Left ventricle myocardium superior (tissue), 1 donor: ENCODE results near the gene SVOPL. TPM values are rescaled to one million over a fixed set of nuclear protein-coding genes. Genes with fewer than 3 reads are reported as not detected.

Experiments used
- ATAC-seq: fragments of 200-7000 bp; cut with Tn5 transposase; one replicate; pipeline ENCODE4 v1.9.1; 2020; ENCODE audit warnings: mild to moderate bottlenecking, moderate library complexity
- DNase-seq: peaks from one replicate; pipeline ENCODE4 v3.0.0-alpha.2; 2020
- intact Hi-C: fragments of 100-400 bp; cut with micrococcal nuclease; formaldehyde crosslinking; loops from one replicate; pipeline ENCODE4 v1.11.0; 2022
- total RNA-seq: library from RNA; stranded (reverse); fragmentation: NEBNext Ultra II Directional; extraction: Animal tissue kit (Norgen Biotek cat#: 25700); gene quantifications from one replicate; pipeline ENCODE4 v1.2.1, GENCODE V29; 2021
- donor health status: DM: no; HTN: yes; CAD: no; lungs with severe emphysema.

Gene SVOPL
- total RNA-seq, 1 donor from 2014 or later = not detected

GRCh38 chr7:138579136-138579535 lies 122.0 kb downstream of the SVOPL start:
- intact Hi-C loops = no loop called here
- no peak for DNase-seq
- no peak for ATAC-seq

GRCh38 chr7:138575897-138576428 lies 125.2 kb downstream of the SVOPL start:
- no peak for ATAC-seq
- no peak for DNase-seq
- intact Hi-C loops = no loop called here

- intact Hi-C loops = no loop called here
- no peak for DNase-seq
- ATAC-seq = no peak
Measured at GRCh38 chr7:138573741-138574140, 127.4 kb downstream of the SVOPL start.

GRCh38 chr7:138570715-138571114 lies 130.4 kb downstream of the SVOPL start:
- ATAC-seq = no peak
- DNase-seq = no peak
- intact Hi-C loops = no loop called here

- ATAC-seq (no peak), DNase-seq (no peak)
- intact Hi-C loops = no loop called here
Measured at GRCh38 chr7:138569418-138569817, 131.7 kb downstream of the SVOPL start.

- ATAC-seq (no peak), DNase-seq (no peak)
- intact Hi-C loops = no loop called here
Measured at GRCh38 chr7:138568655-138569054, 132.5 kb downstream of the SVOPL start.

- intact Hi-C loops = no loop called here
- DNase-seq (no peak), ATAC-seq (no peak)
Measured at GRCh38 chr7:138565451-138566114, 135.6 kb downstream of the SVOPL start.

- ATAC-seq = peak; percentile 13
- no peak for DNase-seq
- intact Hi-C loops = no loop called here
Measured at GRCh38 chr7:138565071-138565450, 136.1 kb downstream of the SVOPL start.

GRCh38 chr7:138564365-138564764 lies 136.8 kb downstream of the SVOPL start:
- ATAC-seq = peak; percentile 90
- intact Hi-C loops = no loop called here

GRCh38 chr7:138563808-138564207 lies 137.4 kb downstream of the SVOPL start:
- no peak for DNase-seq
- intact Hi-C loops = no loop called here

More at GRCh38 chr7:138564365-138564764, 136.8 kb downstream of the SVOPL start:
- DNase-seq = peak; percentile 33

GRCh38 chr7:138559448-138559847 lies 141.7 kb downstream of the SVOPL start:
- DNase-seq = no peak
- no peak for ATAC-seq
- intact Hi-C loops = no loop called here

More at GRCh38 chr7:138563808-138564207, 137.4 kb downstream of the SVOPL start:
- ATAC-seq = peak; percentile 42

GRCh38 chr7:138556771-138557484 lies 144.2 kb downstream of the SVOPL start:
- ATAC-seq = no peak
- DNase-seq = no peak
- intact Hi-C loops = no loop called here

GRCh38 chr7:138555684-138556083 lies 145.5 kb downstream of the SVOPL start:
- DNase-seq (no peak), ATAC-seq (no peak)
- intact Hi-C loops = no loop called here

GRCh38 chr7:138554674-138555073 lies 146.5 kb downstream of the SVOPL start:
- no peak for ATAC-seq

GRCh38 chr7:138553805-138554204 lies 147.4 kb downstream of the SVOPL start:
- DNase-seq (no peak), ATAC-seq (no peak)
- intact Hi-C loops = no loop called here

More at GRCh38 chr7:138554674-138555073, 146.5 kb downstream of the SVOPL start:
- DNase-seq = no peak
- intact Hi-C loops = no loop called here

GRCh38 chr7:138551102-138551501 lies 150.1 kb downstream of the SVOPL start:
- intact Hi-C loops = no loop called here

GRCh38 chr7:138550337-138550736 lies 150.8 kb downstream of the SVOPL start:
- no peak for ATAC-seq
- intact Hi-C loops = no loop called here
- no peak for DNase-seq

More at GRCh38 chr7:138551102-138551501, 150.1 kb downstream of the SVOPL start:
- DNase-seq (no peak), ATAC-seq (no peak)

- DNase-seq (no peak), ATAC-seq (peak; percentile 84)
- intact Hi-C loops = no loop called here
Measured at GRCh38 chr7:138549082-138549481, 152.1 kb downstream of the SVOPL start.

- intact Hi-C loops = no loop called here
- no peak for DNase-seq
- no peak for ATAC-seq
Measured at GRCh38 chr7:138546829-138547228, 154.3 kb downstream of the SVOPL start.

GRCh38 chr7:138546064-138546619 lies 155.0 kb downstream of the SVOPL start:
- ATAC-seq (no peak), DNase-seq (no peak)
- intact Hi-C loops = no loop called here
